SK-N-SH (cell line): Measurements from ENCODE around the gene JAKMIP1. TPM values are rescaled to one million over a fixed set of nuclear protein-coding genes. Genes with fewer than 3 reads are reported as not detected.

Experiments used
- CTCF ChIA-PET: fragments of 300-600, 350-600 bp; formaldehyde crosslinking; extraction: SDS; loops from one replicate; lab custom pipeline; 2021; lab: Yijun Ruan, JAX
- POLR2A ChIA-PET: fragments of 350-600 bp; sonication (Branson Sonifier 250); formaldehyde crosslinking; extraction: SDS; loops from one replicate; lab custom pipeline; 2020; ENCODE audit warnings: antibody characterized with exemption, inconsistent platforms; lab: Yijun Ruan, JAX
- DNase-seq: peaks from one replicate; pipeline ENCODE4 v3.0.0; 2012
- H2AFZ ChIP-seq: fragments of 200-600 bp; sonication (generic); 2 replicates; pipeline ENCODE4 v1.8.1; 2016; ENCODE audit warnings: antibody characterized with exemption, mild to moderate bottlenecking, low read depth
- H3F3A ChIP-seq: fragments of 200-600 bp; sonication (generic); replicated peaks from 2 replicates; pipeline ENCODE3; 2016; ENCODE audit warnings: antibody characterized with exemption, mild to moderate bottlenecking; ENCODE audit not compliant: insufficient read depth
- H3K27ac ChIP-seq, 2 experiments: fragments of 200-500 bp in 1 of 2; fragments of 200-600 bp in 1 of 2; sonication (Bioruptor generic) in 1 of 2; sonication (generic), shearing (Covaris generic) in 1 of 2; 2 replicates each; pipeline versions ENCODE4 v1.5.1 to v1.6.1; 2014 to 2016; ENCODE audit warnings: low read depth in 2 of 2, inconsistent platforms in 1 of 2, low read length in 1 of 2, mild to moderate bottlenecking in 1 of 2, mixed read lengths in 1 of 2
- H3K27me3 ChIP-seq: fragments of 200-600 bp; sonication (generic), shearing (Covaris generic); 2 replicates; pipeline ENCODE4 v1.6.1; 2016; ENCODE audit warnings: mixed run types; ENCODE audit not compliant: insufficient read depth
- H3K36me3 ChIP-seq, 2 experiments: fragments of 200-500 bp in 1 of 2; fragments of 200-600 bp in 1 of 2; sonication (Bioruptor generic) in 1 of 2; sonication (generic) in 1 of 2; replicated peaks in 1 of 2; 2 replicates each; pipeline versions ENCODE3 to v1.5.1; 2014 to 2016; ENCODE audit warnings: low read length in 1 of 2, mild to moderate bottlenecking in 1 of 2; ENCODE audit not compliant: insufficient read depth in 2 of 2, control insufficient read depth in 1 of 2
- H3K4me1 ChIP-seq, 2 experiments: fragments of 200-500 bp in 1 of 2; fragments of 200-600 bp in 1 of 2; sonication (Bioruptor generic) in 1 of 2; sonication (generic), shearing (Covaris generic) in 1 of 2; 2 replicates each; pipeline versions ENCODE4 v1.5.1 to v1.6.1; 2014 to 2016; ENCODE audit warnings: low read depth in 1 of 2, low read length in 1 of 2, mixed run types in 1 of 2; ENCODE audit not compliant: insufficient read depth in 2 of 2, control insufficient read depth in 1 of 2
- H3K4me2 ChIP-seq: fragments of 200-600 bp; sonication (generic), shearing (Covaris generic); 2 replicates; pipeline ENCODE4 v1.6.1; 2017; ENCODE audit warnings: mixed run types
- H3K4me3 ChIP-seq, 2 experiments: fragments of 200-500 bp in 1 of 2; fragments of 200-600 bp in 1 of 2; sonication (Bioruptor generic) in 1 of 2; sonication (generic), shearing (Covaris generic) in 1 of 2; 2 replicates each; pipeline versions ENCODE4 v1.5.1 to v1.8.1; 2014 to 2016; ENCODE audit warnings: low read depth in 2 of 2, inconsistent platforms in 1 of 2, low read length in 1 of 2, mild to moderate bottlenecking in 1 of 2, mixed read lengths in 1 of 2, moderate library complexity in 1 of 2
- H3K79me2 ChIP-seq: fragments of 200-600 bp; sonication (generic); 2 replicates; pipeline ENCODE4 v1.8.1; 2017; ENCODE audit warnings: mild to moderate bottlenecking; ENCODE audit not compliant: insufficient read depth
- H3K9ac ChIP-seq: fragments of 200-600 bp; sonication (generic); 2 replicates; pipeline ENCODE4 v1.6.1; 2017; ENCODE audit warnings: mixed run types
- H3K9me2 ChIP-seq: fragments of 200-600 bp; sonication (generic); 2 replicates; pipeline ENCODE4 v1.6.1; 2017; ENCODE audit warnings: mixed run types
- H3K9me3 ChIP-seq: fragments of 200-600 bp; sonication (generic); 2 replicates; pipeline ENCODE4 v1.6.1; 2017; ENCODE audit warnings: mixed run types, mild to moderate bottlenecking, moderate library complexity
- H4K20me1 ChIP-seq: fragments of 200-600 bp; sonication (generic); 2 replicates; pipeline ENCODE4 v1.6.1; 2017; ENCODE audit warnings: mild to moderate bottlenecking, mixed run types; ENCODE audit not compliant: insufficient read depth
- CHD2 ChIP-seq: fragments of 150-350 bp; IDR thresholded peaks from 2 replicates; pipeline ENCODE4 v1.6.1; 2018; ENCODE audit warnings: low read length; ENCODE audit not compliant: partially characterized antibody
- ELF1 ChIP-seq: IDR thresholded peaks from 2 replicates; pipeline ENCODE4 v1.4.0; 2012
- FOXJ3 ChIP-seq: sonication (generic); formaldehyde crosslinking; IDR thresholded peaks from 2 replicates; pipeline ENCODE4 v1.5.1; 2020; ENCODE audit warnings: mild to moderate bottlenecking, missing genetic modification reagents
- GATA2 ChIP-seq: sonication (generic); formaldehyde crosslinking; IDR thresholded peaks from 2 replicates; pipeline ENCODE4 v1.5.0; 2020; ENCODE audit warnings: mild to moderate bottlenecking, missing genetic modification reagents
- MAX ChIP-seq: IDR thresholded peaks from 2 replicates; pipeline ENCODE4 v1.4.0; 2012; ENCODE audit warnings: low read depth
- MXI1 ChIP-seq: IDR thresholded peaks from 2 replicates; pipeline ENCODE4 v1.6.1; 2012; ENCODE audit warnings: mild to moderate bottlenecking, low read depth, low read length, improper control_type of control experiment
- NFIC ChIP-seq: IDR thresholded peaks from 2 replicates; pipeline ENCODE4 v1.4.0; 2012; ENCODE audit warnings: borderline replicate concordance
- NRF1 ChIP-seq: IDR thresholded peaks from 2 replicates; pipeline ENCODE4 v1.6.1; 2012; ENCODE audit warnings: low read depth, mild to moderate bottlenecking, low read length
- POLR2AphosphoS5 ChIP-seq: IDR thresholded peaks from 2 replicates; pipeline ENCODE4 v1.6.1; 2012; ENCODE audit warnings: low read depth, low read length
- RAD21 ChIP-seq: IDR thresholded peaks from 2 replicates; pipeline ENCODE4 v1.6.1; 2012; ENCODE audit warnings: mild to moderate bottlenecking, low read length
- RCOR1 ChIP-seq: fragments of 150-350 bp; IDR thresholded peaks from 2 replicates; pipeline ENCODE4 v1.6.1; 2017; ENCODE audit warnings: antibody characterized with exemption, low read length
- RFX5 ChIP-seq: IDR thresholded peaks from 2 replicates; pipeline ENCODE4 v1.6.1; 2012; ENCODE audit warnings: mild to moderate bottlenecking, improper control_type of control experiment, low read length
- TAF1 ChIP-seq: IDR thresholded peaks from 2 replicates; pipeline ENCODE4 v1.6.1; 2012; ENCODE audit warnings: low read depth, mild to moderate bottlenecking, low read length, moderate library complexity, borderline replicate concordance
- TEAD4 ChIP-seq: IDR thresholded peaks from 2 replicates; pipeline ENCODE4 v1.4.0; 2012; ENCODE audit warnings: mild to moderate bottlenecking, borderline replicate concordance; ENCODE audit not compliant: insufficient read depth
- ZBTB33 ChIP-seq: IDR thresholded peaks from 2 replicates; pipeline ENCODE4 v1.4.0; 2012; ENCODE audit warnings: low read depth, borderline replicate concordance
- WGBS: methylation state at CpG from one replicate; pipeline ENCODE4 v1.1.6; 2017; ENCODE audit warnings: low lambda C conversion rate; 5-methylcytosine and 5-hydroxymethylcytosine counted together
- polyA plus RNA-seq, 3 experiments: library from polyadenylated mRNA; depleted of rRNA; stranded (reverse); fragments of >200 nt; gene quantifications; 2 replicates each; pipeline ENCODE4 v1.2.3, GENCODE V29; 2012
- TF ChIP-seq, protein P1 (sequence below): fragments of 200-600 bp; sonication (generic); IDR thresholded peaks from 2 replicates; pipeline ENCODE4 v1.6.1; 2017; ENCODE audit warnings: antibody characterized with exemption, mild to moderate bottlenecking, moderate library complexity
- TF ChIP-seq, protein P2 (sequence below): IDR thresholded peaks from 2 replicates; pipeline ENCODE4; 2012

Gene JAKMIP1
- polyA plus RNA-seq, 1 of the 3 experiments (the other 2 are of a cell fraction) = 0.54 TPM

GRCh38 chr4:5992828-5993321 is 207.5 kb downstream of the JAKMIP1 start:
- no peaks in the 10 kb centered on the region for H3K36me3 ChIP-seq
- no peaks in the 10 kb centered on the region for H3K9me3 ChIP-seq
- H2AFZ ChIP-seq = no peak overlapping the region
- H3F3A ChIP-seq = no peaks in the 10 kb centered on the region
- no peak for DNase-seq
- TF ChIP-seq, protein P1, sequence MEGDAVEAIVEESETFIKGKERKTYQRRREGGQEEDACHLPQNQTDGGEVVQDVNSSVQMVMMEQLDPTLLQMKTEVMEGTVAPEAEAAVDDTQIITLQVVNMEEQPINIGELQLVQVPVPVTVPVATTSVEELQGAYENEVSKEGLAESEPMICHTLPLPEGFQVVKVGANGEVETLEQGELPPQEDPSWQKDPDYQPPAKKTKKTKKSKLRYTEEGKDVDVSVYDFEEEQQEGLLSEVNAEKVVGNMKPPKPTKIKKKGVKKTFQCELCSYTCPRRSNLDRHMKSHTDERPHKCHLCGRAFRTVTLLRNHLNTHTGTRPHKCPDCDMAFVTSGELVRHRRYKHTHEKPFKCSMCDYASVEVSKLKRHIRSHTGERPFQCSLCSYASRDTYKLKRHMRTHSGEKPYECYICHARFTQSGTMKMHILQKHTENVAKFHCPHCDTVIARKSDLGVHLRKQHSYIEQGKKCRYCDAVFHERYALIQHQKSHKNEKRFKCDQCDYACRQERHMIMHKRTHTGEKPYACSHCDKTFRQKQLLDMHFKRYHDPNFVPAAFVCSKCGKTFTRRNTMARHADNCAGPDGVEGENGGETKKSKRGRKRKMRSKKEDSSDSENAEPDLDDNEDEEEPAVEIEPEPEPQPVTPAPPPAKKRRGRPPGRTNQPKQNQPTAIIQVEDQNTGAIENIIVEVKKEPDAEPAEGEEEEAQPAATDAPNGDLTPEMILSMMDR = no peak
- TF ChIP-seq MXI1 (no peak), GATA2 (CRISPR knock-in tag) (no peak), RCOR1 (no peak), CHD2 (no peak)
- TF ChIP-seq, all 33 proteins: peak for 0
- 50% methylated on average over 4 of the region's 11 CpGs for WGBS
- Histone ChIP-seq H3K79me2 (no peaks in the 10 kb centered on the region), H3K27me3 (no peaks in the 10 kb centered on the region), H3K4me2 (no peak overlapping the region), H3K4me3 (no peak overlapping the region), H3K4me1 (no peaks in the 10 kb centered on the region), H3K27ac (no peak overlapping the region), H3K9me2 (no peaks in the 10 kb centered on the region), H3K9ac (no peak overlapping the region), H4K20me1 (no peaks in the 10 kb centered on the region)
- POLR2A ChIA-PET = no interaction called here
- CTCF ChIA-PET = interaction anchor here (0.6 to 2.4 kb wide), 6 partner anchors 26 to 554 kb away, joined by 3 to 9 read pairs (median 3); no protein-coding TSS in a partner anchor

DNA sequence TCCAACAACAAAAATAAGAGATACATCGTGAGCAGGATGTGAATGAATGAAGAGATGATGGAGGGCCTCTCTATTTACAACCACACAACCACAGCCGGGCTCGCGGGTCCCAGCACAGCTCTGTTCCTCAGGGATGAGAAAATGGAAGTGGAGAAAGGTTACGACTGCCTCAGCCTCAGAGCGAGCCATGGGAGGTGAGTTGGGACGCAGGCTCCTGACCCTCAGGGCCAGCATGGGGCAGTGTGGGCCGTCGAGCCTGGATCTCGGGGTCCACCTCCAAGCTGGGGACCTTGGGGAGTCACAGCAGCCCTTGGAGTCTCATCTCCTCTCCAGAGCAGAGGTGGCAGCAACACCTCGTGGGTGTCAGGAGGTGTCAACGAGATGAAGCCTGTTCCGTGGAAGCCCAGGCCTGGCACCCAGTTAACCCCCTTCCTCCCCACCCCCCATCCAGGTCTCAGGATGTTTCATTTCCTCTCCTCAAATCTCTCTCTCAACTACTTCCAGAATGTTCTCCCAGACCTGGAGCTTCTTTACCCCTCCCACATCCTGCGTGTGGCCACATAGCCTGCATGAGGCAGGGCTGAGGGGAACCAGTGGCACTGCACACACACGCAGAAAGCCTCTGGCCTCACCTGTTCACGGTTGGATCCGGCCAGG is 208.1 kb downstream of the JAKMIP1 start:
- CTCF ChIA-PET = interaction anchor here (0.6 to 2.4 kb wide), 6 partner anchors 27 to 554 kb away, joined by 3 to 9 read pairs (median 3); no protein-coding TSS in a partner anchor
- H3K9me3 ChIP-seq = no peaks in the 10 kb centered on the region
- no peaks in the 10 kb centered on the region for H4K20me1 ChIP-seq
- H3K79me2 ChIP-seq = no peaks in the 10 kb centered on the region
- no peaks in the 10 kb centered on the region for H3K36me3 ChIP-seq
- no peak overlapping the region for H2AFZ ChIP-seq
- H3K4me1 ChIP-seq = no peaks in the 10 kb centered on the region
- H3K9ac ChIP-seq = no peak overlapping the region
- no peak overlapping the region for H3K27ac ChIP-seq
- H3F3A ChIP-seq = no peaks in the 10 kb centered on the region
- WGBS = 51% methylated on average over 13 of the region's 17 CpGs
- no peak for TF ChIP-seq NFIC
- no peak overlapping the region for H3K4me3 ChIP-seq
- DNase-seq = no peak
- no peaks in the 10 kb centered on the region for H3K27me3 ChIP-seq
- H3K9me2 ChIP-seq = no peaks in the 10 kb centered on the region
- POLR2A ChIA-PET = no interaction called here
- H3K4me2 ChIP-seq = no peak overlapping the region

DNA sequence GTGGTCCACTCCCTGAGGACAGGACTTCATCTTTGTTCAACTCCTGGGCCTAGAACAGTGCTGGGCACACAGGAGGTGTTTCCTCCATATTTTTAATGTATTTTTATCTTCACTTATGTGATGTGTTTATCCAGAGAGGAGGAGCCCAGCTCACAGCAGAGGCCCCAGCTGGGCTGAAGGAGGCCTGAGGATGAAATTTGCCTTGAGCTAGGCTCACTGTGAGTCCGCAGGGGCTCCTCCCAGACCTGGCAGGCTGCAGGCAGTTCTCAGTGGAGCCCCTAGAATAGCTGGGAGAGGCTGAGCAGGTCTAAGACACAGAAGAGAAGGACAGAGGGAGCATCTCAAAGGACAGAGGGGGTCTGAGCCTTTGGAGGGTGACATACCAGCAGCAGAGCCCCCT is 208.9 kb downstream of the JAKMIP1 start:
- ChIA-PET CTCF (interaction anchor here (0.9 to 2.4 kb wide), 3 partner anchors 201 to 338 kb away, joined by 3 to 9 read pairs (median 3); no protein-coding TSS in a partner anchor), POLR2A (no interaction called here)
- H3K27ac ChIP-seq = no peak overlapping the region
- no peak overlapping the region for H3K4me3 ChIP-seq
- H3K4me2 ChIP-seq = no peak overlapping the region
- H3K27me3 ChIP-seq = no peaks in the 10 kb centered on the region
- H3F3A ChIP-seq = no peaks in the 10 kb centered on the region
- no peaks in the 10 kb centered on the region for H3K36me3 ChIP-seq
- DNase-seq = no peak
- 18% methylated on average over 1 of the region's 1 CpG for WGBS
- no peaks in the 10 kb centered on the region for H3K9me2 ChIP-seq
- no peaks in the 10 kb centered on the region for H3K79me2 ChIP-seq
- H2AFZ ChIP-seq = no peak overlapping the region
- H3K9ac ChIP-seq = no peak overlapping the region
- H3K9me3 ChIP-seq = no peaks in the 10 kb centered on the region
- H4K20me1 ChIP-seq = no peaks in the 10 kb centered on the region
- no peaks in the 10 kb centered on the region for H3K4me1 ChIP-seq
- TF ChIP-seq, protein P2, sequence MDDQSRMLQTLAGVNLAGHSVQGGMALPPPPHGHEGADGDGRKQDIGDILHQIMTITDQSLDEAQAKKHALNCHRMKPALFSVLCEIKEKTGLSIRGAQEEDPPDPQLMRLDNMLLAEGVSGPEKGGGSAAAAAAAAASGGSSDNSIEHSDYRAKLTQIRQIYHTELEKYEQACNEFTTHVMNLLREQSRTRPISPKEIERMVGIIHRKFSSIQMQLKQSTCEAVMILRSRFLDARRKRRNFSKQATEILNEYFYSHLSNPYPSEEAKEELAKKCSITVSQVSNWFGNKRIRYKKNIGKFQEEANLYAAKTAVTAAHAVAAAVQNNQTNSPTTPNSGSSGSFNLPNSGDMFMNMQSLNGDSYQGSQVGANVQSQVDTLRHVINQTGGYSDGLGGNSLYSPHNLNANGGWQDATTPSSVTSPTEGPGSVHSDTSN = no peak
- no peak for TF ChIP-seq ZBTB33
- TF ChIP-seq RFX5 = no peak
- TF ChIP-seq RAD21 = no peak
- TF ChIP-seq TEAD4 = no peak
- TF ChIP-seq MAX = no peak
- no peak for TF ChIP-seq ELF1
- TF ChIP-seq NRF1 = no peak
- no peak for TF ChIP-seq TAF1
- no peak for TF ChIP-seq POLR2AphosphoS5
- no peak for TF ChIP-seq FOXJ3 (CRISPR knock-in tag)
- no peak for TF ChIP-seq NFIC
